ENCODE results near the gene RNF213.

RNF213 gene

GRCh38 chr17:80416260-80416939 is 155.7 kb downstream of the RNF213 start:
- Histone ChIP-seq H3K9ac (ENCODE audit: insufficient read length, low read depth) (no peak overlapping the region), H3K36me3 (ENCODE audit: insufficient read depth, insufficient read length, low read length) (peaks cover 33% of the 10 kb centered on the region), H3K27me3 (ENCODE audit: insufficient read depth, insufficient read length) (peaks cover 25% of the 10 kb centered on the region), H3K9me3 (ENCODE audit: insufficient read depth, low read length) (no peaks in the 10 kb centered on the region), H3K4me3 (ENCODE audit: insufficient read length, low read depth) (no peak overlapping the region), H3K4me1 (ENCODE audit: insufficient read depth, insufficient read length) (peaks cover 4% of the 10 kb centered on the region)
- no peak for DNase-seq (ENCODE audit: low read depth, low spot score)
- TF ChIP-seq YY1 (IDR thresholded peaks at IDR 0.05; ENCODE audit: insufficient read depth, insufficient read length) = no peak
- TF ChIP-seq SUZ12 (IDR thresholded peaks at IDR 0.05; ENCODE audit: extremely low read depth, insufficient read depth, insufficient read length) = no peak
- TF ChIP-seq ZNF274 (IDR thresholded peaks at IDR 0.05; ENCODE audit: low read depth, low read length) = no peak

- H3K9ac ChIP-seq (ENCODE audit: insufficient read length, low read depth) = no peak overlapping the region
- H3K4me1 ChIP-seq (ENCODE audit: insufficient read depth, insufficient read length) = peaks cover 4% of the 10 kb centered on the region
- no peak for DNase-seq (ENCODE audit: low read depth, low spot score)
- H3K36me3 ChIP-seq (ENCODE audit: insufficient read depth, insufficient read length, low read length) = peaks cover 33% of the 10 kb centered on the region
- TF ChIP-seq ZNF274 (IDR thresholded peaks at IDR 0.05; ENCODE audit: low read depth, low read length) (no peak), SUZ12 (IDR thresholded peaks at IDR 0.05; ENCODE audit: extremely low read depth, insufficient read depth, insufficient read length) (no peak), YY1 (IDR thresholded peaks at IDR 0.05; ENCODE audit: insufficient read depth, insufficient read length) (no peak)
- no peaks in the 10 kb centered on the region for H3K9me3 ChIP-seq (ENCODE audit: insufficient read depth, low read length)
- H3K27me3 ChIP-seq (ENCODE audit: insufficient read depth, insufficient read length) = peaks cover 25% of the 10 kb centered on the region
- H3K4me3 ChIP-seq (ENCODE audit: insufficient read length, low read depth) = no peak overlapping the region
These were observed 156.3 kb downstream of the RNF213 start for GRCh38 chr17:80416940-80417293.

- no peak overlapping the region for H3K9ac ChIP-seq (ENCODE audit: insufficient read length, low read depth)
- peaks cover 14% of the 10 kb centered on the region for H3K27me3 ChIP-seq (ENCODE audit: insufficient read depth, insufficient read length)
- TF ChIP-seq YY1 (IDR thresholded peaks at IDR 0.05; ENCODE audit: insufficient read depth, insufficient read length) (no peak), ZNF274 (IDR thresholded peaks at IDR 0.05; ENCODE audit: low read depth, low read length) (no peak), SUZ12 (IDR thresholded peaks at IDR 0.05; ENCODE audit: extremely low read depth, insufficient read depth, insufficient read length) (no peak)
- no peak overlapping the region for H3K4me3 ChIP-seq (ENCODE audit: insufficient read length, low read depth)
- H3K9me3 ChIP-seq (ENCODE audit: insufficient read depth, low read length) = no peaks in the 10 kb centered on the region
- peaks cover 35% of the 10 kb centered on the region for H3K36me3 ChIP-seq (ENCODE audit: insufficient read depth, insufficient read length, low read length)
- peaks cover 4% of the 10 kb centered on the region for H3K4me1 ChIP-seq (ENCODE audit: insufficient read depth, insufficient read length)
- no peak for DNase-seq (ENCODE audit: low read depth, low spot score)
These were observed 157.9 kb downstream of the RNF213 start for GRCh38 chr17:80418589-80418988.

GRCh38 chr17:80419255-80419654 is 158.6 kb downstream of the RNF213 start:
- Histone ChIP-seq H3K27me3 (ENCODE audit: insufficient read depth, insufficient read length) (peaks cover 7% of the 10 kb centered on the region), H3K9ac (ENCODE audit: insufficient read length, low read depth) (no peak overlapping the region), H3K4me1 (ENCODE audit: insufficient read depth, insufficient read length) (peaks cover 4% of the 10 kb centered on the region), H3K9me3 (ENCODE audit: insufficient read depth, low read length) (no peaks in the 10 kb centered on the region), H3K36me3 (ENCODE audit: insufficient read depth, insufficient read length, low read length) (peaks cover 36% of the 10 kb centered on the region), H3K4me3 (ENCODE audit: insufficient read length, low read depth) (no peak overlapping the region)
- TF ChIP-seq SUZ12 (IDR thresholded peaks at IDR 0.05; ENCODE audit: extremely low read depth, insufficient read depth, insufficient read length) = no peak
- no peak for TF ChIP-seq ZNF274 (IDR thresholded peaks at IDR 0.05; ENCODE audit: low read depth, low read length)
- no peak for TF ChIP-seq YY1 (IDR thresholded peaks at IDR 0.05; ENCODE audit: insufficient read depth, insufficient read length)
- DNase-seq (ENCODE audit: low read depth, low spot score) = no peak

- Histone ChIP-seq H3K27me3 (ENCODE audit: insufficient read depth, insufficient read length) (no peaks in the 10 kb centered on the region), H3K4me3 (ENCODE audit: insufficient read length, low read depth) (no peak overlapping the region), H3K9ac (ENCODE audit: insufficient read length, low read depth) (no peak overlapping the region), H3K36me3 (ENCODE audit: insufficient read depth, insufficient read length, low read length) (peaks cover 36% of the 10 kb centered on the region), H3K9me3 (ENCODE audit: insufficient read depth, low read length) (no peaks in the 10 kb centered on the region), H3K4me1 (ENCODE audit: insufficient read depth, insufficient read length) (peaks cover 10% of the 10 kb centered on the region)
- TF ChIP-seq ZNF274 (IDR thresholded peaks at IDR 0.05; ENCODE audit: low read depth, low read length) = no peak
- TF ChIP-seq YY1 (IDR thresholded peaks at IDR 0.05; ENCODE audit: insufficient read depth, insufficient read length) = no peak
- no peak for DNase-seq (ENCODE audit: low read depth, low spot score)
These were observed 160.9 kb downstream of the RNF213 start for GRCh38 chr17:80421381-80422090.

- peaks cover 15% of the 10 kb centered on the region for H3K4me1 ChIP-seq (ENCODE audit: insufficient read depth, insufficient read length)
- H3K9ac ChIP-seq (ENCODE audit: insufficient read length, low read depth) = no peak overlapping the region
- TF ChIP-seq SUZ12 (IDR thresholded peaks at IDR 0.05; ENCODE audit: extremely low read depth, insufficient read depth, insufficient read length) = no peak
- no peak for DNase-seq (ENCODE audit: low read depth, low spot score)
- no peaks in the 10 kb centered on the region for H3K9me3 ChIP-seq (ENCODE audit: insufficient read depth, low read length)
- peaks cover 30% of the 10 kb centered on the region for H3K36me3 ChIP-seq (ENCODE audit: insufficient read depth, insufficient read length, low read length)
- H3K27me3 ChIP-seq (ENCODE audit: insufficient read depth, insufficient read length) = no peaks in the 10 kb centered on the region
- H3K4me3 ChIP-seq (ENCODE audit: insufficient read length, low read depth) = no peak overlapping the region
These were observed 161.6 kb downstream of the RNF213 start for GRCh38 chr17:80422276-80422675.

GRCh38 chr17:80422981-80423380 is 162.3 kb downstream of the RNF213 start:
- Histone ChIP-seq H3K36me3 (ENCODE audit: insufficient read depth, insufficient read length, low read length) (peaks cover 23% of the 10 kb centered on the region), H3K9ac (ENCODE audit: insufficient read length, low read depth) (no peak overlapping the region), H3K4me3 (ENCODE audit: insufficient read length, low read depth) (no peak overlapping the region), H3K27me3 (ENCODE audit: insufficient read depth, insufficient read length) (no peaks in the 10 kb centered on the region), H3K4me1 (ENCODE audit: insufficient read depth, insufficient read length) (peaks cover 21% of the 10 kb centered on the region), H3K9me3 (ENCODE audit: insufficient read depth, low read length) (no peaks in the 10 kb centered on the region)
- TF ChIP-seq SUZ12 (IDR thresholded peaks at IDR 0.05; ENCODE audit: extremely low read depth, insufficient read depth, insufficient read length) (no peak), ZNF274 (IDR thresholded peaks at IDR 0.05; ENCODE audit: low read depth, low read length) (no peak), YY1 (IDR thresholded peaks at IDR 0.05; ENCODE audit: insufficient read depth, insufficient read length) (no peak)
- DNase-seq (ENCODE audit: low read depth, low spot score) = no peak
